Activated CD4-positive, alpha-beta memory T cell treated with anti-CD3 and anti-CD28 coated beads for 36 hours (primary cell): ENCODE measurements around the gene REL. TPM values are rescaled to one million over a fixed set of nuclear protein-coding genes. Genes with fewer than 3 reads are reported as not detected.

Experiments
- CTCF ChIA-PET: fragments of 350-600 bp; sonication (Branson Sonifier 250); formaldehyde crosslinking; loops from one replicate; lab custom pipeline; 2021; ENCODE audit warnings: antibody characterized with exemption, inconsistent platforms; lab: Charles Lee
- POLR2A ChIA-PET: fragments of 350-600 bp; sonication (Branson Sonifier 250); formaldehyde crosslinking; loops from one replicate; lab custom pipeline; 2021; ENCODE audit warnings: antibody characterized with exemption; lab: Charles Lee
- DNase-seq: peaks from one replicate; pipeline ENCODE4 v3.0.0-alpha.2; 2020
- H3K27ac Mint-ChIP-seq: one replicate; pipeline ENCODE4 v1.8.0; 2021; ENCODE audit warnings: mixed read lengths
- H3K27me3 Mint-ChIP-seq: one replicate; pipeline ENCODE4 v1.8.0; 2021; ENCODE audit warnings: mixed read lengths
- H3K36me3 Mint-ChIP-seq: one replicate; pipeline ENCODE4 v1.8.0; 2021; ENCODE audit warnings: mixed read lengths
- H3K4me1 Mint-ChIP-seq: one replicate; pipeline ENCODE4 v1.8.0; 2021; ENCODE audit warnings: low read depth, mixed read lengths
- H3K4me3 Mint-ChIP-seq: one replicate; pipeline ENCODE4 v1.8.0; 2021; ENCODE audit warnings: mild to moderate bottlenecking, mixed read lengths
- H3K9me3 Mint-ChIP-seq: one replicate; pipeline ENCODE4 v1.8.0; 2021; ENCODE audit warnings: mixed read lengths
- intact Hi-C: fragments of 100-400 bp; cut with micrococcal nuclease; formaldehyde crosslinking; loops from one replicate; pipeline ENCODE4 v1.15.1; 2023
- total RNA-seq, 2 experiments: library from RNA; stranded (reverse); gene quantifications; one replicate each; pipeline ENCODE4 v1.2.3, GENCODE V29; 2021

The REL gene
- total RNA-seq, 2 experiments from 2014 or later = 37.1 to 38.1 TPM

DNA sequence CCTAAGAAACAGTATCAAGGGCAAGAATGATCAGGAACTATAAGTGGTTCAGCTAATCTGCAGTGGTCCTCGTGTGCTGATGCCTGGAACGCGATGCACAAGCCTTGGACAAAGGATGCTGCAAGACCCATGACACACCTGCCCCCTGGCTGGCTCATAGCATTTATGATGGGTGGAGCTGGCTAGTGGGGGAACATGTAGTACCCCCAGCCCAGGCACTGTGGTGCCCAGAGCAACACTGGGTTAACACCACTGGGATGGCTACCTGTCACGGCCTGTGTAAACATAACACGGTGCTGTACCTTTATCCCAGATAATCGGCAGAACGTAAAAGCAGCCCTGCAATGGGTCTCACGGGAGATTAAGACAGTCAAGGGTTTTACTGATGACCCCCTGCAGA lies 75.8 kb downstream of the REL start:
- Mint-ChIP-seq H3K4me1 (no peaks in the 10 kb centered on the region), H3K27ac (no peak overlapping the region), H3K27me3 (no peaks in the 10 kb centered on the region), H3K9me3 (no peaks in the 10 kb centered on the region), H3K36me3 (peaks cover 15% of the 10 kb centered on the region), H3K4me3 (no peak overlapping the region)
- DNase-seq = no peak
- ChIA-PET CTCF (no interaction called here), POLR2A (interaction anchor here (1.1 kb wide), 1 partner anchor 58 kb away, joined by 5 read pairs; no protein-coding TSS in a partner anchor)
- intact Hi-C loops = no loop called here

DNA sequence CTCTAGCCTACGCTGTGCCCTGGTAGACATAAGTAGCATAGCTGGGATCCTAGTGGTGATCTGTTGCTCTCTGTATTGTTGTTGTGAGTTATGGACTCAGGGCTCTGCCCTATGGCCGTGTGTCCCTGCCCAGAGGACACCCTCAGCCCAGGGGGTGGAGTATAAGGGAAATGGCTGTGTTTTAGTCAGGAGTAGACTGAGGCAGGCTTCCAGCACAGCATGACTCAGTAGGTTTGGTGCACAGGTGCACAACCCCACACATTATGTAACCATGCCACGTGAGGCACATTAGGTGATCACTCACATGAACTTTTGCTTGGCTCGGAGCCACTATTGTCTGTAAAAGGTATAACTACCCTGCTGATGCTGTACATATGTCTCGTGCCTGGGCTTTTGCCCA lies 76.3 kb downstream of the REL start:
- DNase-seq = no peak
- POLR2A ChIA-PET = interaction anchor here (1.1 kb wide), 1 partner anchor 58 kb away, joined by 5 read pairs; no protein-coding TSS in a partner anchor
- no peaks in the 10 kb centered on the region for H3K9me3 Mint-ChIP-seq
- peaks cover 16% of the 10 kb centered on the region for H3K36me3 Mint-ChIP-seq
- H3K27ac Mint-ChIP-seq = no peak overlapping the region
- CTCF ChIA-PET = interaction anchor here (0.9 kb wide), 1 partner anchor 10 kb away, joined by 3 read pairs; no protein-coding TSS in a partner anchor
- intact Hi-C loops = no loop called here
- H3K4me3 Mint-ChIP-seq = no peak overlapping the region
- H3K4me1 Mint-ChIP-seq = no peaks in the 10 kb centered on the region
- H3K27me3 Mint-ChIP-seq = no peaks in the 10 kb centered on the region

DNA sequence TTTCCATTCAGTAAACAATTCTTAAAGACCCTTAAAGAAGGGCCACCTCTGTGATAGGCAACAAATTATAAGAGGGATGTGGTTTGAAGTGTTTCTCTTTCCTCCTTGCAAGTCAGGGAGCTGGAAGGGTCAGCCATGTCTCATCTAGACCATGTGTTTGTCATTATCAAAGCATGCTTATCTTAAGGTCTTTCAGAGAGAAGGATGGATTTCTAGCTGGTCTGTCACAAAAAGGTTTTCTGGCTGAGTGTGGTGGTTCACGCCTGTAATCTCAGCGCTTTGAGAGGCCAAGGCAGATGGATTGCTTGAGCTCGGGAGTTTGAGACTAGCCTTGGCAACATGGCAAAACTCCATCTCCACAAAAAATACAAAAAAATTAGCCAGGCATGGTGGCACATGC lies 77.0 kb downstream of the REL start:
- Mint-ChIP-seq H3K4me3 (no peak overlapping the region), H3K27me3 (no peaks in the 10 kb centered on the region), H3K4me1 (no peaks in the 10 kb centered on the region), H3K27ac (no peak overlapping the region), H3K36me3 (peaks cover 12% of the 10 kb centered on the region), H3K9me3 (no peaks in the 10 kb centered on the region)
- DNase-seq = no peak
- ChIA-PET POLR2A (no interaction called here), CTCF (interaction anchor here (0.9 kb wide), 1 partner anchor 11 kb away, joined by 3 read pairs; no protein-coding TSS in a partner anchor)
- intact Hi-C loops = no loop called here

GRCh38 chr2:60958800-60959199 lies 77.4 kb downstream of the REL start:
- Mint-ChIP-seq H3K27me3 (no peaks in the 10 kb centered on the region), H3K4me1 (no peaks in the 10 kb centered on the region), H3K36me3 (peaks cover 8% of the 10 kb centered on the region), H3K9me3 (no peaks in the 10 kb centered on the region), H3K4me3 (no peak overlapping the region), H3K27ac (no peak overlapping the region)
- intact Hi-C loops = no loop called here
- no peak for DNase-seq
- POLR2A ChIA-PET = no interaction called here
- CTCF ChIA-PET = no interaction called here

DNA sequence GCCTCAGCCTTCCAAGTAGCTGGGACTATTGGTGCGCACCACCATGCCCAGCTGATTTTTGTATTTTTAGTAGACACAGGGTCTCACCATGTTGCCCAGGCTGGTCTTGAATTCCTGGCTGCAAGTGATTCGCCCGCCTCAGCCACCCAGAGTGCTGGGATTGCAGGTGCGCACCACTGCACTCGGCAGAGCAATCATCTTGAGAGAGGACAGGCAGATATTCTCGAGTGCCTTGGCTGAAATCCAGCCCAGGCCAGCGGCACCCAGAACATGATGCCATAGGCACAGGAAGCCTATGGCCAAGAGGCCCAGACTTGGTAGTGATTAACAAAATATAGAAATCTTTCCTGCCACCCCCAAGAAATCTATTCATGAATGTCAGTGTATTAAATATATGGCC lies 78.1 kb downstream of the REL start:
- intact Hi-C loops = no loop called here
- Mint-ChIP-seq H3K27me3 (no peaks in the 10 kb centered on the region), H3K4me1 (peaks cover 3% of the 10 kb centered on the region), H3K36me3 (peaks cover 6% of the 10 kb centered on the region), H3K4me3 (no peak overlapping the region), H3K9me3 (no peaks in the 10 kb centered on the region), H3K27ac (no peak overlapping the region)
- CTCF ChIA-PET = no interaction called here
- DNase-seq = no peak
- POLR2A ChIA-PET = no interaction called here

- CTCF ChIA-PET = interaction anchor here (0.6 to 0.7 kb wide), 2 partner anchors 8 to 26 kb away, joined by 3 read pairs; no protein-coding TSS in a partner anchor
- POLR2A ChIA-PET = no interaction called here
Measured at GRCh38 chr2:60960706-60961105, 79.3 kb downstream of the REL start.

DNA sequence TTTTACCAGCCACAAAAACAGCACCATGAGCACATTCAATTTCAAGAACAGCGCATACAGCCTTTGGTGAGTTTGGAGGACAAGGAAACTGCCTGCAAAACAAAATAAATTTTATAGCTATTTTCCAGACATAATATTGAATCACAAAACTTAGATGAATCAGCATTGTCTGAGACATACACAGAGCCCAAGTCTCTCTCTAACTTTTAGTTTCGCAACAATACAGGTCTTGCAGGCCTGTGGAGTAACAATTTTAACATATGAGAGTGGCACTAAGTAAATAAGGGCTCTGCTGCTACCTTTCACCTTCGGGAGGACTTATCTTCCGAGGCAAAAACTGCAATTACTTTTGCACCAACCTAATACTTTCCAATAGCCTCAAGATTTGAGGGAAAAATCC lies 80.1 kb downstream of the REL start:
- H3K9me3 Mint-ChIP-seq = no peaks in the 10 kb centered on the region
- peaks cover 6% of the 10 kb centered on the region for H3K36me3 Mint-ChIP-seq
- H3K27me3 Mint-ChIP-seq = no peaks in the 10 kb centered on the region
- CTCF ChIA-PET = interaction anchor here (0.6 kb wide), 1 partner anchor 27 kb away, joined by 3 read pairs; no protein-coding TSS in a partner anchor
- no peak overlapping the region for H3K4me3 Mint-ChIP-seq
- no peak for DNase-seq
- POLR2A ChIA-PET = no interaction called here
- H3K27ac Mint-ChIP-seq = no peak overlapping the region
- intact Hi-C loops = no loop called here
- H3K4me1 Mint-ChIP-seq = peaks cover 20% of the 10 kb centered on the region

More at GRCh38 chr2:60960706-60961105, 79.3 kb downstream of the REL start:
- no peak overlapping the region for H3K27ac Mint-ChIP-seq
- DNase-seq = no peak
- H3K4me1 Mint-ChIP-seq = peaks cover 13% of the 10 kb centered on the region
- no peaks in the 10 kb centered on the region for H3K27me3 Mint-ChIP-seq
- no peaks in the 10 kb centered on the region for H3K9me3 Mint-ChIP-seq
- peaks cover 6% of the 10 kb centered on the region for H3K36me3 Mint-ChIP-seq
- H3K4me3 Mint-ChIP-seq = no peak overlapping the region
- intact Hi-C loops = no loop called here

GRCh38 chr2:60962528-60962927 lies 81.2 kb downstream of the REL start:
- Mint-ChIP-seq H3K4me1 (peaks cover 29% of the 10 kb centered on the region), H3K36me3 (peaks cover 6% of the 10 kb centered on the region), H3K9me3 (no peaks in the 10 kb centered on the region), H3K4me3 (no peak overlapping the region), H3K27me3 (no peaks in the 10 kb centered on the region), H3K27ac (no peak overlapping the region)
- intact Hi-C loops = no loop called here
- ChIA-PET CTCF (no interaction called here), POLR2A (no interaction called here)
- DNase-seq = no peak

GRCh38 chr2:60963190-60963589 lies 81.8 kb downstream of the REL start:
- peaks cover 31% of the 10 kb centered on the region for H3K4me1 Mint-ChIP-seq
- CTCF ChIA-PET = no interaction called here
- no peak for DNase-seq
- POLR2A ChIA-PET = no interaction called here
- intact Hi-C loops = no loop called here
- no peak overlapping the region for H3K4me3 Mint-ChIP-seq
- no peaks in the 10 kb centered on the region for H3K9me3 Mint-ChIP-seq
- no peaks in the 10 kb centered on the region for H3K27me3 Mint-ChIP-seq
- H3K27ac Mint-ChIP-seq = no peak overlapping the region
- H3K36me3 Mint-ChIP-seq = peaks cover 6% of the 10 kb centered on the region

DNA sequence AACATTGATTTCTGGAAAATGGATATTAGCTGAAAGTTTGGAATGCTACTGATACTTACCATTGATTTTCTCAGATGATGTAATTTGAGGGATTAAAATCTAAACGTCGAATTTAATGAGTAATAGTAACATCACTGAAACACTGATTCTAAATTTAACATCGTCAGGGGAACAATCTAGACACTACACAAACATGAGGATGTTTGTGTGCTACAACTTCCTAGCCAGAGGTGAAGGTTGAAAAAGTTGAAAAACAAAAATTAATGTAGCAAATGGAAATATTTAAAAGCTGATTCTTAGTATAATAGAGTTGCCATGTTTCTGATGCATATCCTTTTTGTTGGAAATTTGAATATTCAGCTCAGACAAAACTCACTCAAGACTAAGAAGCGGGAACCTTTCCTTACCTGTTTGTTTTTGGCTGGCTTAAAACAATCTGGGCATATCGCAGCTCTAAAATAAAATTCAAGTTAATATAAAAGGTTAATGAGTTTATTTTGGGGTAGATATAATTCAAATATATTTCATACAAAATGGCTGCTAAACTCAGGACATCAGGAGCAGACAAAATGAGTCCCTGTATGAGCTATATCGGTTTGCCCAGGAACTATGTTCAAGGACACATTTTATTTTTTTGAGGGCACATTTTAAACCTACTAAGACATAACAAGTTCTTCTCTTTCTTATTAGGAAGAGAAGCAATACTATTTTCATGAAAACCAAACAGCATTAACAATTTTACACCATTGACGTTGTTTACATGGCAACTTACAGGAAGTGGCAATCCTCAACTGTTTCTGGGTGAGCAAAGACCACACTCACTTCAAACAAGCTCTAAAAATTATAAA lies 83.5 kb downstream of the REL start:
- Mint-ChIP-seq H3K36me3 (peaks cover 4% of the 10 kb centered on the region), H3K4me1 (peaks cover 32% of the 10 kb centered on the region), H3K27me3 (no peaks in the 10 kb centered on the region), H3K27ac (peak overlapping the region; percentile 60), H3K9me3 (no peaks in the 10 kb centered on the region), H3K4me3 (no peak overlapping the region)
- DNase-seq = no peak
- POLR2A ChIA-PET = no interaction called here
- CTCF ChIA-PET = interaction anchor here (1.0 to 1.5 kb wide), 3 partner anchors 30 to 257 kb away, joined by 3 to 4 read pairs (median 4); no protein-coding TSS in a partner anchor
- intact Hi-C loops = no loop called here

DNA sequence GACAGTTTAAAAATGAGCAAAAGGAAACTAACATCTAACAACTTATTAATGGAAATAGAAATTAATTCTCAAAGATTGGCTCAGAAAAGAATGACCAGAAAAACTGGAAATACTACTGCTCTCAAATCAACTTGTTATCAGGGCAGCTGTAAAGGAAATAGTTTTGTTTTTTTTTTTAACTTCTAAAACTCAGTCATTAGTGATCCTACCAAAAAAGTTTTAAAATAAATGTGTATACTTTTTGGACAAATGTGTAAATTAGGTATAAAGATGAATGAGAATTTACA lies 84.1 kb downstream of the REL start:
- no peak for DNase-seq
- H3K4me3 Mint-ChIP-seq = no peak overlapping the region
- H3K9me3 Mint-ChIP-seq = no peaks in the 10 kb centered on the region
- H3K27me3 Mint-ChIP-seq = no peaks in the 10 kb centered on the region
- H3K27ac Mint-ChIP-seq = peak overlapping the region; percentile 60
- H3K4me1 Mint-ChIP-seq = peaks cover 32% of the 10 kb centered on the region
- peaks cover 4% of the 10 kb centered on the region for H3K36me3 Mint-ChIP-seq
- POLR2A ChIA-PET = interaction anchor here (0.7 kb wide), 1 partner anchor 20 kb away, joined by 3 read pairs; no protein-coding TSS in a partner anchor
- CTCF ChIA-PET = interaction anchor here (1.0 to 1.5 kb wide), 4 partner anchors 12 to 258 kb away, joined by 3 to 6 read pairs (median 4); no protein-coding TSS in a partner anchor
- intact Hi-C loops = no loop called here

DNA sequence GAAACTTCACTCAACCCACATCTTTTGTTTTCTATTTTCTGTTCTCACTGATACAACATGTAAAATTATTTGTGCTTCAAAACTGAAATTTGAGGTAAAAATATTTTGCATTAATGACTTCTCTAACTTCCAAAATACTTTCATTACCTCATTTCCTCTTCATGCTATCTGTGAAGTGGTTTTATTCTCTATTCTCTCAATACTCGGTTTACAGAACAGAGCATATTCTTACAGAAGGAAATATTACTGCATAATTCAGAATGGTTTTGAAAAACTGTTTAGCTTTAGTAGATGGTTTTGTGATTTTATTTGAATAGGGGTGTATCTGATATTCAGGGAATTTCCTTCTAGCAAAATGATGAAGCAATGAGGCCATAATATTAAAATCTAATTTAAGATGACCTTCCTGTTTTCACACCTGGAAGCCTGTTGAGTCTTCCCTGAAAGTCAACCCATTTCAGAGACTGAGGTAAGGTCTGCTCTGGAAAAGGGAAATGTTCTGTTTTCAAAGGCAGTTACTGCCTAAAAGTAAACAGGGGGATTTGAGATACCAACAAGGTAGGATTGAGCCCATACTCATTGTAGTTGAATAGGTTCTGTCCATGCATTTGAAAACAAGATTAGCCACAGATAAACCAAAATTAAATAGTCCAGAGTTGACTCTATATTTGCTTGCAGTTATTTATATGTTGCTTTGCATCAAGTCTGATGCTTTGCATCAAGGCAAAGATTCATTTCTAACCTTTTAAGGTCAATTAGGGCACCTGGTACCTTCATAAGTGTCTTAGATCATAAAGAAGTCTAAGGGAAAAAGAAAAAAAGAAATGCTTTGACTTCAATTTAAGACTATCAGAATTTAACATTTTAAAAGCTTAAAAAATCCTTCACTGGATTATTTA lies 85.4 kb downstream of the REL start:
- CTCF ChIA-PET = interaction anchor here (0.8 to 1.2 kb wide), 2 partner anchors 10 to 218 kb away, joined by 3 to 6 read pairs; no protein-coding TSS in a partner anchor
- H3K36me3 Mint-ChIP-seq = peaks cover 4% of the 10 kb centered on the region
- no peak overlapping the region for H3K4me3 Mint-ChIP-seq
- no peak overlapping the region for H3K27ac Mint-ChIP-seq
- POLR2A ChIA-PET = no interaction called here
- no peak for DNase-seq
- H3K27me3 Mint-ChIP-seq = no peaks in the 10 kb centered on the region
- peaks cover 40% of the 10 kb centered on the region for H3K4me1 Mint-ChIP-seq
- no peaks in the 10 kb centered on the region for H3K9me3 Mint-ChIP-seq
- intact Hi-C loops = no loop called here
